Thyroid gland (tissue), 4 donors: ENCODE results near the gene MRAP.

Source experiments
- CTCF ChIP-seq, 6 experiments: fragments of 200-600 bp in 3 of 6; fragments of 450-650 bp in 3 of 6; sonication (generic) in 3 of 6; IDR thresholded peaks; one replicate each; pipeline ENCODE4 v1.5.1; 2016 to 2019; ENCODE audit warnings: antibody characterized with exemption in 6 of 6, mild to moderate bottlenecking in 2 of 6, inconsistent platforms in 1 of 6, moderate library complexity in 1 of 6
- POLR2A ChIP-seq, 2 donors: fragments of 450-650 bp; IDR thresholded peaks; one replicate each; pipeline ENCODE4 v1.6.1; 2017; ENCODE audit warnings: antibody characterized with exemption in 2 of 2, mild to moderate bottlenecking in 2 of 2, moderate library complexity in 1 of 2

- TF ChIP-seq POLR2A (IDR thresholded peaks at IDR 0.05) (no peak), CTCF (IDR thresholded peaks at IDR 0.05) (no peak)
Observed at GRCh38 chr21:32309906-32310460, 11.3 kb downstream of the MRAP start.
